ENCODE results near the gene TRRAP.

TRRAP gene

DNA sequence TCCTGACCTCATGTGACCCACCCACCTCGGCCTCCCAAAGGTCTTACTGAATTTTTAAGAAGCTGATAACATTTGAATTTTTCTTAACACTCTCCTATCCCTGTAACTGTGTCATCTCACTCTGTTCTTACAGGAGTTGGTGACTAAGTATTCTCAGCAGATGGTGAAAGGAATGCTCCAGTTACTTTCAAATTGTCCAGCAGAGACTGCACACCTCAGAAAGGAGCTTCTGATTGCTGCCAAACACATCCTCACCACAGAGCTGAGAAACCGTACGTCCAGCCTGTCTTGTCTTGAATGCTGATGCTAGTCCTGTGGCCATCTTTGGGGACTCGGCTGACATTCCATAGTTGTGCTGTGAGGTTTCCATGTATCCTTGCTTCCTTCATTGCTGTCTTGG lies 24.9 kb downstream of the TRRAP start:
- no peak for DNase-seq

DNA sequence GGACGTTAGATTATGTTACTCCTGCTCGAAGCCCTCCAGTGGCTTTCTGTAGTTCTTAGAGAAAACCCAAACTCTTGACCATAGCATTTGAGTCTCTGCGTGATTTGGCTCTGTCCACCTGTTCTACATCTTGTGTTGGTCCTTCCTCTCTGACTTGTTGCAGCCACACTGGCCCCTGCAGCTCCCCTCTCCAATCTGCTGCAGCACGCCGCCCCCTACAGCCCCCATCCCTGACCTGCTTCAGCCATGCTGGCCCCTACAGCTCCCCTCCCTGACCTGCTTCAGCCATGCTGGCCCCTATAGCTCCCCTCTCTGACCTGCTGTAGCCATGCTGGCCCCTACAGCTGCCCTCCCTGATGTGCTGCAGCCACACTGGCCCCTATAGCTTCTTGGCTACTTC lies 29.2 kb downstream of the TRRAP start:
- no peak for DNase-seq

DNA sequence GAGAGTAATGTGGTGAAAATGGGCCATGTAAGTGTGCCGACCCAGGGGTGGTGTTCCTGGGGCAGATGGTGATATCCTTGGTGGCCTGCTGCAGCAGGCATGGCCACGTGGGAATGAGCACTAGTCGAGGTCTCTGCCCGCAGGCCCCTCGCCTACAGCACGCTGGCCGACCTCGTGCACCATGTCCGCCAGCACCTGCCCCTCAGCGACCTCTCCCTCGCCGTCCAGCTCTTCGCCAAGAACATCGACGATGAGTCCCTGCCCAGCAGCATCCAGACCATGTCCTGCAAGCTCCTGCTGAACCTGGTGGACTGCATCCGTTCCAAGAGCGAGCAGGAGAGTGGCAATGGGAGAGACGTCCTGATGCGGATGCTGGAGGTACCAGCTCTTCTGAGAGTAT lies 30.3 kb downstream of the TRRAP start:
- no peak for DNase-seq

DNA sequence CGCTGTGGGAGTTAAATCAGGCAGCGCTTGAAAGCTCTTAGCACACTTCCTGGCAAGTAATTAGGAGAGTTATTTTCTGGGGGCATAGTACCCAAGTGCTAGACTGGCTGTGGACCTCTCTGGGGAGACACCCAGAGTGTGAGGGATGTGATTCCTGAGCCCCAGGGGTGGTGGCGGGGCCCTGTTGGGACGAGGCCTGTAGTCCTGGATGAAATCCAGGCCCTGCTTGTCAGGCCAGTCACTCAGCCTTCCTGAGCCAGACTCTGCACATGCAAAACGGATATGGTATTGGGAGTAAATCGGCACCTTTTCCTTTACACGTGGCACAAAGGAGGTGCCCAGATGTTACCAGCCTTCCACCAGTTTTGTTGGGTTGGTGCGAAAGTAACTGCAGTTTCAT lies 31.2 kb downstream of the TRRAP start:
- no peak for DNase-seq

DNA sequence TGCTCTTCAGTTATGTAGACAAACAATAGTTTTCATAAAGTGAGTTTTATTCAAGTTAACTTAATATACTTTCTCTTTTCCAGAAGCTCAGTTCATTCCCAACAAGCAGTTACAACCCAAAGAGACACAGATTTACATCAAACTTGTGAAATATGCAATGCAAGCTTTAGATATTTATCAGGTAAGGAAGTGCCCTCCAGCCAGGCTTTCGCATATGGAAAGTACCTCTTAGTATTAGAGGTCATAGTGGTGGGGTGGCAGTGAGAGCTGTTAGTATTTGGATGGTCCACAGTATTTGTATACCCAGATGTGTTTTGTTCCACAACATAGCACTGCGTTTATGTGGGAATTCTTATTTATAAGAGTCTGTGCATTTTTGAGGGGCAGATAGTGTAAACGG lies 32.1 kb downstream of the TRRAP start:
- no peak for DNase-seq

DNA sequence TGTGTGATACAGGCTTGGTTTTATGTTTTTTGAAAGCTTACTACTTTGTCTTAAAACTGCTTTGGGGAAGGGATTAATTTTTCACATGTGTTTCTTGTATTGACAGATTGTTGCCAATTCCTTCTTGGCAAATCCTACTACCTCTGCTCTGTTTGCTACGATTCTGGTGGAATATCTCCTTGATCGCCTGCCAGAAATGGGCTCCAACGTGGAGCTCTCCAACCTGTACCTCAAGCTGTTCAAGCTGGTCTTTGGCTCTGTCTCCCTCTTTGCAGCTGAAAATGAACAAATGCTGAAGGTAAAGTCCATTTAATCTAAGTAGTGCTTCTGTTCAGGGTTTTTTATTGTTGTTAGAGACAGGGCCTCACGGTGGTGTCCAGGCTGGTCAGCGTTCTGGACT lies 33.6 kb downstream of the TRRAP start:
- DNase-seq, result no peak

DNA sequence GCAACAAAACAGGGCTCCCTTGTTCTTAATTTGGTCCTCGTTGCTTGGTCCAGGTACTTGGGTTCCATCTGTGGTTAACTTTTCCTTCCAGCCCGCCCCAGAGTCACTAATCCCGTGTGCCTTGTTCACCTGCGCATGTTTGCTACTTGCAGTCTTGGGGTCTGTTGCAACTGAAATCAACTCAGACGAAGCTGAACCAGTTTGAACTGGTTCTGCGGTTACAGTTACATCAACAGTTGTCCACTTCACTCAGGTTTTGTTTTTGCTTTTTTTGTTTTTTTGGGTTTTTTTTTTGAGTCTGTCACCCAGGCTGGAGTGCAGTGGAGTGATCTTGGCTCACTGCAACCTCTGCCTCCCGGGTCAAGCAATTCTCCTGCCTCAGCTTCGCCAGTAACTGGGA lies 34.7 kb downstream of the TRRAP start:
- DNase-seq, result no peak

DNA sequence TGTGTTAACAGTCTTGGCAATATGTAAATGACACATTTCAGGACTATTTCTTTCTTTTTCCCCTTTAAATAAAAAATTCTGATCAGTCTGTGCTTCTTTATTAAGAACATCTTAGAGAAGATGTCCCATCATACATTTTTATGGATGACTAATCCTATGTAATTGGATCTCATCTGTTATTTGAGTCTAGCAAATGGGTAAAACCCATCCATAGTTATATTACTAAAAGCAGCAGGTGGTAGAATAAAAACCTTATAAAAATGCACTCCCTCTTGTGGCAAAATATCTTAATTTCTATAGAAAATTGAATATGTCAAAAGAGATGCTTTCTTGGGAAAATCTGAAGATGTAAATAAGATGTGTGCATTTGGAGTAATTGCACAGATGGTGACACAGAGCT lies 35.3 kb downstream of the TRRAP start:
- DNase-seq, result no peak

DNA sequence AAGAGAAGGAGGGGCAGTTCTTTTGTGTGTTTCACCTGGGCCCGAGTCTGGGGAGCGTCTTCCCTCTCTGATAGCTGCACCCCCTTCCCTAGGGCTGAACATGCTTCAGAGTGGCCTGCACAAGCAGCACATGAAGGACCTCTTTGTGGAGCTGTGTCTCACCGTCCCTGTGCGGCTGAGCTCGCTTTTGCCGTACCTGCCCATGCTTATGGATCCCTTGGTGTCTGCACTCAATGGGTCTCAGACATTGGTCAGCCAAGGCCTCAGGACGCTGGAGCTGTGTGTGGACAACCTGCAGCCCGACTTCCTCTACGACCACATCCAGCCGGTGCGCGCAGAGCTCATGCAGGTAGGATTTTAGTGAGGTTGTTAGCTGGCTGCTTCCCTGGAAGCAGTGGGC lies 39.0 kb downstream of the TRRAP start:
- no peak for DNase-seq

DNA sequence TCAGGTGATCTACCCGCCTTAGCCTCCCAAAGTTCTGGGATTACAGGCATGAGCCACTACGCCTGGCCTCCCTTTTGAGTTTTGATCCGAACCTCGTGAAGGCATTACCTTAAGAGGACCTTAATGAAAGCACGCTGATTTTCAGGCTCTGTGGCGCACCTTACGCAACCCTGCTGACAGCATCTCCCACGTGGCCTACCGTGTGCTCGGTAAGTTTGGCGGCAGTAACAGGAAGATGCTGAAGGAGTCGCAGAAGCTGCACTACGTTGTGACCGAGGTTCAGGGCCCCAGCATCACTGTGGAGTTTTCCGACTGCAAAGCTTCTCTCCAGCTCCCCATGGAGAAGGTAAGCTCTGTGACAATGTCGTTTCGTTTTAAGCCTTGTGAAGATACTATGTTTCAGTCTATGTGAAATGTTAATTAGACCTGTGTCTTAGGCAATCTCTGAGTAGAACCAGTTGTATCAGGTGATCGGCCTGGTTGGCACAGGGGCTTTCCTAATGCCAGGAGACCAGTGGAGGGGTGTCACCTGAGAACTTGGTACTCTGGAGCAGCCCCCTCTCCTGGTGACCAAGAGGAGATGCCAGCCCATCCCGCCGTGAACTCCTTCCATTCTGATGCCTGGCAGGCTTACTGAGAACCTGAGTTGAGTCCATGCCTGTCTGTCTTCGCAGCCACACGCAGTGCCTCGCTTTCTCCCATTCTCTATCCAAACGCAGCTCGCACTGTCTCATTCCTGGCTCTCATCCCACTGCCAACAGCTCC lies 43.5 kb downstream of the TRRAP start:
- no peak for DNase-seq

DNA sequence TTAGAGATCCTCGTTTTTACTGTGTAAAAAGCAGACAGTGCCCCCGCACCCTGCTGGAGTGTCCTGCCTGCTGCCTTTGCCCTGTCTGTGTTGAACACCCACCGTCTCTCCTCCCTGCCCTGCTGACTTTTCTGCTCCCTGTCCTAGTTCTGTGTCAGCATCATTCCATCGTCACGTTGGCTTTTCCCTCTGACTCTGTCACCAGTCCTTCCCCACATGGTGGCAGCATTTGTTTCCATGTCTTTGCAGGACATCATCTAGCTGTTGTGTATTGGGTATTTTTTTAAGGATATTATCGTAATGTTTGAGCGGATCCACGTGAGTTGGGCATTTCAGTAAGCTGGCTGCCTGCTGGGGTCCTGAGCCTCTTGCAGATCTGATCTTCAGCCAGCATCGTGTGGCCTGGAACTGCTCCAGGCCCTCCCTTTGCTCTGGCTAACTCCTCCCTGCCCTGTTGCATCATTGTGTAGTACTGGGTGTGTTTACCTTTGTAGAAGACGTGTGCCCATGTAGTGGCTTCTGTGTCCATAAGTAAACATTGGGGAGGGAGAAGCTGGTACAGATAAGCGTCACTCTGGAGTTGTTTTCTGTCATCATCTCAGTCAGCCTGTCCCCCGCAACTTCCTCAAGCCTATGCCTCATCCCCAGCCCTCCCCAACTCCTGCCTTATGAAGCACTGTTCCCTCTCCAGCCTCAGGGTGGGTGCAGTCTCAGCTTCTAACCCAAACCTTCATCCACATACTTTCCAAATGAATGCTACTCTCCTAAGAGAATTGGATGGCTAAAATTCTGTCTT lies 44.3 kb downstream of the TRRAP start:
- no peak for DNase-seq

DNA sequence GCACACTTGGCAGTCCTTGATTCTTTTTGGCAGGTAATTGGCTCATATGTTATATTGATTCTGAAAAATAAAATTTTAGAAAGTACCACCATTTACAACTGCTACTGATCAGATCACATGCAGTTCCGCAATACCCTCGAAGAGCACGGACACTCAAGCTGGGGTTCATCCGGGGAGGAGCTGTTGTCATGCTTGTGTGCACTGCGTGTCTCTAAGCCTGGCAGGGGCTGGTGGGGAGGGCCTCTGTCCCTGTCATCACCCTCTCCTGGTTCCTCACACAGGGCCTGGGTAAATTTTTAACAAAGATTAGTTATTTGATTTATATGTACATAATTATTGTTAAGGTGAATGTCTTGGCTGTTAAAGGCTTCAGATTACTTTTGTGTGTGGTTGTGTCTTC lies 45.2 kb downstream of the TRRAP start:
- DNase-seq, result no peak

DNA sequence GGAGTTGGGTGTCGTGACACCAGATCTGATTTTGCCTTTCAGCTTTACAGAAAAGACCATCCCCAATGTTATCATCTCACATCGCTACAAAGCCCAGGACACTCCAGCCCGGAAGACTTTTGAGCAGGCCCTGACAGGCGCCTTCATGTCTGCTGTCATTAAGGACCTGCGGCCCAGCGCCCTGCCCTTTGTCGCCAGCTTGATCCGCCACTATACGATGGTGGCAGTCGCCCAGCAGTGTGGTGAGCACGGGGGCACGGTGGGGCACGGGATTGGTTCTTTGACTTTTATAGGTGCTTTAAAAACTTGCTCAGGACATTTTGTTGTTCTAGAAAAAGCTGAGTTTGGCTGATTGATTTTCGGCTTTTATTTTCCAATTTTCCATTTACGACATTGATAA lies 48.8 kb downstream of the TRRAP start:
- DNase-seq, result no peak

DNA sequence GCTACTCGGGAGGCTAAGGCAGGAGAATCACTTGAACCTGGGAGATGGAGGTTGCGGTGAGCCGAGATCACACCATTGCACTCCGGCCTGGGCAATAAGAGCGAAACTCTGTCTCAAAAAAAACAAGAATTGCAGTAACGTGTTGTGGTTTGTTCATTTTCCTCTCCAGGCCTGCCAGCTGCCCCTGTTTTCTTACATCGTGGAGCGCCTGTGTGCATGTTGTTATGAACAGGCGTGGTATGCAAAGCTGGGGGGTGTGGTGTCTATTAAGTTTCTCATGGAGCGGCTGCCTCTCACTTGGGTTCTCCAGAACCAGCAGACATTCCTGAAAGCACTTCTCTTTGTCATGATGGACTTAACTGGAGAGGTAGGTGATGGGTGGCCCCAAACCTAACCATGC lies 52.1 kb downstream of the TRRAP start:
- no peak for DNase-seq

DNA sequence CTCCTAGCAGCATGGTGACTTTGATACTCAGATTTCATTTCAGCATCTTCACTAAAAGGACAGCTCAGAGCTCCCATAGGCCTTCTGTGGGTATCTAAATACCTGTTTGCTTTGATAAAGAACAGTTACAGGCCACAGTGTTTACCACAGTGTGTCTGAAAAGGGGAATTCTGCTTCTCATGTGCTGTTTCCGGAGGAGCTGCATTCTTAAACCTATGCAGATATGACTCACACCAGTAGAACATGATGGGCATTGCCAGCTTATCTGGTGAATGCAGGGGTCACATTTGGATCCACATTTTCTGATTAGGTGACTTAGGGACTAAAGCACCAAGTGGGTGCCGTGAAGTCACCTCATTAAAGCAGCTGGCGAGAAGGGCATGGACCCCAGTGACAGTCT lies 52.6 kb downstream of the TRRAP start:
- no peak for DNase-seq

DNA sequence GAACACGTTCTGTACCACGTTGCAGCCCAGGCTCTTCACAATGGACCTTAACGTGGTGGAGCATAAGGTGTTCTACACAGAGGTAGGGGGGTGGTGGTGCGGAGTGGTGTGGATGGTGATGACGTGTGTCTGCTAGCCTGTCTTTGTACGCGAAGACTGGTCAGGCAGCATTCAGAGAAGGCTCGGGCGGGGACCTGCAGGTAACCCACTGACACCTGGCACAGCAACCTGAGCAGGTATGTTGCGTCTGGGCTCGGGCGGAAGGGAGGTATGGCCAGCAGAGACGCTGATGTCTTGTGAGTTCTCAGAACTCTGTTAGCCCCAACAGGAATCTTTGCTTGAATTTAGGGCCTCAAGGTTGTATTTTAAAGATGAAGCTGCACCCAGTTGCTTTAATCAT lies 55.0 kb downstream of the TRRAP start:
- DNase-seq, result no peak

DNA sequence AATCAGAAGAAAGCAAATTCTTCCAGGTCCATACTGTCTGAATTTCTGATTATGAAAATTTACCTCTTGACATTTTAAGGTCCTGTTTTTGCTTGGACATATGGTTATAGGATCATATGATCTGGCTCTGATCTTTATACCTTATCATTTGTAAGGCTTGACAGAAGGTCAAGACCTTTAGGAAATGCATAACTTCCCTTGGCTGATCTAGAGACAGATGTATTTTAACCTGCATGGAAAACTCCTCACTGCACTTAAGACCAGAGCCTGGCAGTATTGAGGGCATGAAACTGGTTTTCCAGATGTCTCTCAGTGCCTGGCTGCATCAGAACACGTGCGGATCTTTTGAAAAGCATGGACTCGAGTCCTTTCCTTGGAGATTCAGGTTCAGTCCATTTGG lies 55.9 kb downstream of the TRRAP start:
- no peak for DNase-seq

DNA sequence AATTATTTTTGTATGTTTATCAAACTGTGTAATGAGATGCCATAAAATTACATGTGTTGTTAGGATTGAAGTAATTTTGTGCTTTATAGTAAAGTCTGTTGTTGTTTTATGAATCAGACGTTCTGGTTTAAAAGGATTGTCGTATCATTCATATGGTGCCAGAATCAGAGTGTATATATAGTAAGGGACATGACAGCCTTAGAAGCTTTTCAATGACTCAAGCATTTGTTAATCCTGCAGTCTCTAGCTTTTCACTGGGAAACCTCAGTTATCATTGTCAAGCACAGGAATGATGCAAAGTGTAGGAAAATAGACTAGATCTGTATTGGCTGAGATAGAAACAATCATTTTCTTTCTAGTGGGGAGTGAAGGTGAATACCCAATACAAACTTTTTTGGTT lies 57.5 kb downstream of the TRRAP start:
- no peak for DNase-seq

DNA sequence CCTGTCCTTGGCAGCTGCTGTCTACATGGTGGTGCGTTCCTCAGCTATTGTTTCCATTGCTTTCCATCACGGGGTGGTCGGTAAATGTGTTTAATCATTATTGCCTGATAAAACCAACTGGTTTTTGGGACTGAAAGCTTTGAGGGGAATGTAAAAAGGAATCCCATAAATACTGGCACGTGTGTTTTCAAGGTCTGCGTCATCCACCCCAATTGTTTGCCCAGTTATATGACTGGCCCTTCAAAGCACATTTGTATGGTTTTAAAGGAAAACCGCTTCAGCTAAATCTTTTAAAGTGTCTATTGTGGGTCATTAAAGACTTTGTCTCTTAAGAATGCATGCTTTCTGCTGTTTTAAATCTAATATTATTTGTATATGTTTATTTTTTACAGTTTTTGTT lies 65.0 kb downstream of the TRRAP start:
- no peak for DNase-seq

DNA sequence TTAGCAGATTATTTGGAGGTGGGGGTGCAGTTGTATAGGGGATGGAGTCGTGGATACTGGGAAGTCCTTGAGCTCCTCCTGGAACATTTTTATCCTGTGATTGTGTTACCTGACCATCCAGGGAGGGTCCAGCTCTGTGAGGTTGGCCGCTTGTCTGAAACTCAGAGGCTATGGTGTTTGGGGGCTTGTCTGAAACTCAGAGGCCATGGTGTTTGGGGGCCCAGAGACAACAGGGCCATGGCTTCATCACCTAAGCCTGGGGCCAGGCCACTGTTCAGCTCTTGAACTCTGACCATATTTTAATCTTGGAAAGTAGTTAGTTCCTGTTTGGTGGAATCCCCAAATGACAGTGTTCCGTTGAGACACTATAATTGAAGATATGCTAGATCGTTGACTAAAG lies 66.1 kb downstream of the TRRAP start:
- DNase-seq, result no peak

DNA sequence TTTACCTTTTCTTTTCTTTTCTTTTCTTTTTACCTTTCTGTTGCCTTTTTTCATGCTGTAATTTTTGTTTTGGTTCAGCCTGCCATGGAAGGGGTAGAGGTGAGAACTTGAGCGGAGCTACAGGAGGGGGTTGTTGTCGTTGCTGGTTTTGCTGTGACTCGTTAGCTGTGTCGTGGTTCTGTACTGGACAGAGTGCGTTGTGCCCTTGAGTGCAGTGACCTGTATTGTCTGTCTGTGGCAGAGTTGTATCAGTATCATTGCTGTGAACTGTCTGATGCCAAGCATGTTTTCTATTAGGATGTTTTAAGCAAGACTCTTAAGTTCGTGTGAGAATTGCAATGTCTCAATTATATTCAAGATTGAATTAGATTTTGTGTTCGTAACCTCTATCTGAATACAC lies 67.5 kb downstream of the TRRAP start:
- DNase-seq, result no peak

DNA sequence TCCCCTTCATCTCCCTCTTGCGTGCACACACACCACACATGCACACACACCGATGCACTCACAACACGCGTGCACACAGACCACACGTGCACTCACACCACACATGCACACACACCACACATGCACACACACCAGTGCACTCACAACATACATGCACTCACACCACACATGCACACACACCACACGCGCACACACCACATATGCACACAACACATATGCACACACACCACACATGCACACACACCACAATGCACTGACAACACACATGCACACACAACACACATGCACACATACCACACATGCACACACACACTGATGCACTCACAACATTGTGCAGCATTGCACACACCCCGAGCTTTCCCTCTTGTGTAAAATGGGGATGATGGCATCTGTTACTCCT lies 68.1 kb downstream of the TRRAP start:
- no peak for DNase-seq

DNA sequence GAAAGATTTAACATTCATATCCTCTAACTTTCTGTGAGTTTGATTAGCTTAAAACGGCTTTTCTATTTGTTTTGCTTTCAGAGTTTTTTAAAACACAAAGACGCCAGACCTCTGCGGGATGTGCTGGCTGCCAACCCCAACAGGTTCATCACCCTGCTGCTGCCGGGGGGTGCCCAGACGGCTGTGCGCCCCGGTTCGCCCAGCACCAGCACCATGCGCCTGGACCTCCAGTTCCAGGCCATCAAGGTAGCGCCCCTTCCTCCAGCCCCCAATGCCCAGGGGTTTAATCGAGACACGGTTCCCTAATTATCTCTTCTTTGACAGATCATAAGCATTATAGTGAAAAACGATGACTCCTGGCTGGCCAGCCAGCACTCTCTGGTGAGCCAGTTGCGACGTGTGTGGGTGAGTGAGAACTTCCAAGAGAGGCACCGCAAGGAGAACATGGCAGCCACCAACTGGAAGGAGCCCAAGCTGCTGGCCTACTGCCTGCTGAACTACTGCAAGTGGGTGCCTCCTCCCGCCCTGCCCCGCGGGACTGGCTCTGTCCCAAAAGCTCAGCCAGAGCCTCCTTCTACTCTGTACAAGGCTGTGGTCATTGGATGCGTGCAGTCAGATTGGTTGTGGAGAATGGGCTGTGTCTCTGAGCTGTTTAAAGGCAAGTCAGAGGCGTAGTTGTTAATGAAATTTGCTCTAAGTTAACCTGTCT lies 71.2 kb downstream of the TRRAP start:
- no peak for DNase-seq

DNA sequence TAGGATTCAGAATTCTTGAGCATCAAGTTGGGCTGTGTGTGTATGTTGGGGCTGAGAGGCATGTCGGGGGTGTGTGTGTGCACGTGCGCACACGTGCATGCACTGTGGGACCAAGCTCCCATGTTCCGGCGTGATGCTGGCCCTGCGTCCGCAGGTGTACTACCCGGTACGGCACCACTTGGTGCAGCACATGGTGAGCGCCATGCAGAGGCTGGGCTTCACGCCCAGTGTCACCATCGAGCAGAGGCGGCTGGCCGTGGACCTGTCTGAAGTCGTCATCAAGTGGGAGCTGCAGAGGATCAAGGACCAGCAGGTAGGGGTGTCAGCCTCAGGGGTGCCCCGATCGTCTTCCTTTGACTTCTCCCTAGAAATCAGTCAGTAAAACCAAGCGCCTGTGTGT lies 77.7 kb downstream of the TRRAP start:
- DNase-seq, result no peak

All from activated gamma-delta T cell (primary cell).